GM19397 (cell line): ENCODE data around the gene REN.

Experiments
- ATAC-seq: cut with Tn5 transposase; IDR thresholded peaks from one replicate; pipeline ENCODE4 v1.9.1; 2021; ENCODE audit warnings: mild to moderate bottlenecking, moderate library complexity; ENCODE audit not compliant: unreplicated experiment

The REN gene

GRCh38 chr1:204136814-204137213 lies 29.3 kb downstream of the REN start:
- ATAC-seq = no peak

GRCh38 chr1:204134103-204134502 lies 32.0 kb downstream of the REN start:
- ATAC-seq = no peak

GRCh38 chr1:204132718-204133117 lies 33.4 kb downstream of the REN start:
- ATAC-seq = no peak

GRCh38 chr1:204131978-204132377 lies 34.2 kb downstream of the REN start:
- no peak for ATAC-seq

GRCh38 chr1:204130981-204131892 lies 34.9 kb downstream of the REN start:
- ATAC-seq = no peak

- ATAC-seq = no peak
Measured at GRCh38 chr1:204130178-204130577, 36.0 kb downstream of the REN start.

GRCh38 chr1:204128964-204129896 lies 36.9 kb downstream of the REN start:
- ATAC-seq = no peak

- ATAC-seq = no peak
Measured at GRCh38 chr1:204128464-204128963, 37.6 kb downstream of the REN start.

- no peak for ATAC-seq
Measured at GRCh38 chr1:204127597-204128242, 38.4 kb downstream of the REN start.

GRCh38 chr1:204126956-204127355 lies 39.2 kb downstream of the REN start:
- ATAC-seq = no peak

GRCh38 chr1:204126386-204126785 lies 39.8 kb downstream of the REN start:
- no peak for ATAC-seq

GRCh38 chr1:204125759-204126351 lies 40.3 kb downstream of the REN start:
- no peak for ATAC-seq

- ATAC-seq = no peak
Measured at GRCh38 chr1:204124639-204125038, 41.5 kb downstream of the REN start.

- ATAC-seq = no peak
Measured at GRCh38 chr1:204123376-204123775, 42.8 kb downstream of the REN start.

GRCh38 chr1:204121840-204122555 lies 44.1 kb downstream of the REN start:
- no peak for ATAC-seq

GRCh38 chr1:204116539-204116938 lies 49.6 kb downstream of the REN start:
- ATAC-seq = no peak

GRCh38 chr1:204115116-204115515 lies 51.0 kb downstream of the REN start:
- no peak for ATAC-seq

GRCh38 chr1:204114606-204115005 lies 51.5 kb downstream of the REN start:
- ATAC-seq = no peak

- ATAC-seq = no peak
Measured at GRCh38 chr1:204113896-204114295, 52.2 kb downstream of the REN start.
